GM19452 (cell line): Measurements from ENCODE around the gene GRK2.
"Not testable (repeated sequence)": the region's sequence is repeated elsewhere in the genome, so short reads cannot be mapped to it uniquely, and the experiment has no call there.

Experiments used
- ATAC-seq: cut with Tn5 transposase; IDR thresholded peaks from one replicate; pipeline ENCODE4 v1.9.1; 2021; ENCODE audit not compliant: unreplicated experiment

GRK2 gene

DNA sequence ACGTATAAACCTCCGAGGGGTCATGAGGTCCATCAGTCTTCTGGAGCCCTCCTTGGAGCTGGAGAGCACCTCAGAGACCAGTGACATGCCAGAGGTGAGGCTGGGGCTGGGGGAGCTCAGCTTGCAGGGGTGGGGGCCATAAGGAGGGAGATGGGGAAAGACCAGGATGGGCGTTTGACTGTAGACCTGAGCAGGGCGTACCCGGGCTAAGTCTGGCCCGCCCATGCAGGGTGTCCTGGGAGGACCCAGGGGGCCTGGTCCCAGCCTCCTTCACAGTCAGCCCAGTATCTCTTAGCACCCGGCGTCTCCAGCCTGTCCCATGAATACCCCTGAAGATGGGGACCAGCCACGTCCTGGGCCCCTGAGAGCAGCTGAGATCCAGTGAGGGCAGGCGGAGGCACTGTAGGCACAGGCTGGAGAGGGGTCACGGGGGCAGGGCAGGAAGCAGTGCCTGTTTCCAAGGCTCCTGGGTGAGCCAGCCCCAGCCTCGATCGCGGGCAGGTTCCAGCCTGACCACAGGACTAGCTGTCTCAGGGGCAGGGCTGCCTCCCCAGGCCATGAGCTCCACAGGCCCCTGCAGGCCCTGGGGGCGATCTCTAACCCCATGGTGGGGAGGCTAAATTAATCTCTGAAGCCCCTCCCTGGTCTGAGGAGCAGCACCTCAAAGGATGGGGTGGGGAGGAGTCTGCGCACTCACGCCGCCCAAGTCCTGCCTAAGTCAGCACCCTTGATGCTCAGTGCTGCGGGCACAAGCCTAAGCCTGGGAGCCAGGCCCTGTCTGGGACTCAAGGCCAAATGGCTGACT is 44.2 kb downstream of the GRK2 start:
- no peak for ATAC-seq

DNA sequence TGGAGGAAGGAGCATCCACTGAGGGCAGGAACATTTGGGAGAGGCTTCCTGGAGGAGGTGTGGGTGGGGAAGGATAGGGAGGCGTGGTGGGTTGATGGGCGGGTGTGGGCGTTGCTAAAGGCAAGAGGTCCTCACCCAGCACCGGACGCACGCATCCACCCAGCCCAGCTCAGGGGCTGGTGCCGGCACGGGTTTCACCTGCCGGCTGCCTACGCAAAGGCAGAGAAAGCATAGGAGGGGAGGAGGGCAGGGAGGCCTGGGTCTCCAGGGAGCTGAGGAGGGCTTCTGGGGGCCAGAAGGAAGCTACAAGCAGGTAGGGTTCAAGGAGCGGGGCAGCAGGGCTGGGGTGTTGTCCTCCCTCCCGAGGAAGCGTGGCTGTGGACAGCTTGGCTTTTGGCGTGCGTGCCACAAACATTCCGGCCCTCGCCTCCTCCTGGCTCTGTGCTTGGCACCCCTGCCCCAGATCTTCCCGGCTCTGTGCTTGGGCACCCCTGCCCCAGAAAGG is 44.8 kb downstream of the GRK2 start:
- ATAC-seq: no peak

DNA sequence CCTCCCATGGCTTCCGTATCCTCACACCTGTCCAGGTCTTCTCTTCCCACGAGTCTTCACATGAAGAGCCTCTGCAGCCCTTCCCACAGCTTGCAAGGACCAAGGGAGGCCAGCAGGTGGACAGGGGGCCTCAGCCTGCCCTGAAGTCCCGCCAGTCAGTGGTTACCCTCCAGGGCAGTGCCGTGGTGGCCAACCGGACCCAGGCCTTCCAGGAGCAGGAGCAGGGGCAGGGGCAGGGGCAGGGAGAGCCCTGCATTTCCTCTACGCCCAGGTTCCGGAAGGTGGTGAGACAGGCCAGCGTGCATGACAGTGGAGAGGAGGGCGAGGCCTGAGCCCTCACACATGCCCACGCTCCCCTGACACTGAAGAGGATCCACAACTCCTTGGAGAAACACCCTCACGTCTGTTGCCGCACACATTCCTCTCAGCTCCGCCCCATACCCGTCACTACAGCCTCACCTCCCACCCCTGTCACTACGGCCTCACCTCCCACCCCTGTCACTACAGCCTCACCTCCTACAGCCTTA is 45.3 kb downstream of the GRK2 start:
- ATAC-seq: no peak

DNA sequence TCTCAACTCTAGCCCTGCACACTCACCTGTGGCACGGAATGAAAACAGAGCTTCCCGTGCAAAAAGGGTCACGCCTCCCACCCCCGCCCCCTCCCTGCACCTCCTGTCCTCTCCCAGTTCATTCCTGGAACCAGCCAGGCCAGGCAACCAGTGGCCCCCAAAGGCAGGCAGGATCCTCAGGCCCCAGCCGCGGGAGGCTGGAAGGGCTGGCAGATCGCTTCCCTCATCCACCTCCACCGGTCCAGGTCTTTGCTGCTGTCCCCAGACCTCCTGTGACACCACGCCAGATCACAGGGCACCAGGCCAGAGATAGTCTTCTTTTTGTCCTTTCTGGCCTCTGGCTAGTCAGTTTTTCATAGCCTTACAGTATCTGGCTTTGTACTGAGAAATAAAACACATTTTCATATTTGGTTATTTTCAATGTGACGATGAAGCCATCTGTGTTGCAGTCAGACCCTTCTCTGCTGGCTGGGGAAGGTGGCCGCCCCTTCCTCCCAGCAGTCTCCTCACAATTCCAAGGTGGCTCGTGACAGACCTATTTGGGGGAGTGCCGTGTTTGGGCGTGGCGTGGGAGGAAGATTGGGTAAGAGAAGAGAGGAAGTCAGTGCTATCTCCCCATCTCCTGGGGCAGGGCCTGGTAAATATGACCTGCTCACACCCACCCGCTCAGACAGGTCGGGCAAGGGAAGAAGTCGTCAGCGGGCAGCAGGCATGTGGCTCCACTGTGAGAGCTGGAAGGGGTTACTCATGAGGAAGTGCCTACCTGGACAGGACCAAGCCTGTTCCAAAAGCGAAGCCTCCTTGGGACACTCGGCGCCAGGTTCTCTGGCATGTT is 46.1 kb downstream of the GRK2 start:
- ATAC-seq: no peak

DNA sequence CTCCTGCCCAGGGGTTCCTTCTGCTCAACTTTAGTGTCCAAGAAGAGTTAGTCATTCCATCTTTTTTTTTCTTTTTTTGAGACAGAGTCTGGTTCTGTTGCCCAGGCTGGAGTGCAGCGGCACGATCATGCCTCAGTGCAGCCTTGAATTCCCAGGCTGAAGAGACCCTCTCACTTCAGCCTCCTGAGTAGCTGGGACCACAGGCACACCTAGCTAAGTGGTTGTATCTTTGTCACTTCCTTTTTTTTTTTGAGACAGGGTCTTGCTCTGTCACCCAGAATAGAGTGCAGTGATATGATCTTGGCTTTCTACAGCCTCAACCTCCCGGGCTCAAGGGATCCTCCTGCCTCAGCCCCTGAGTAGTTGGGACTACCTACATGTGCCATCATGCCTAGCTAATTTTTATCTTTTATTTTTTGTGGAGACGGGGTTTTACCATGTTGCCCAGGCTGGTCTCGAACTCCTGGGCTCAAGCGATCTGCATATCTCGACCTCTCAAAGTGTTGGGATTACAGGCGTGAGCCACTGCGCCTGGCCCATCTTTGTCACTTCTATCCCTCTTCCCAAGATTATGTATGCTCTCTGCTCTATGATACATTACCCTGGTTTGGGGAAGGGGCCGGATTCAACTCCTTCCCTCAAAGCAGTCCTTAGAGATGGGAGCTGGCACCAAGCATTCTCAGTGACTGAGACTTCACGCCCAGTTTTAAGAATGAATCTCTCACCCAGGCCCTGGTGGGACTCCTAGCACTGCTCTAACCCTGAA is 47.0 kb downstream of the GRK2 start:
- no peak for ATAC-seq

DNA sequence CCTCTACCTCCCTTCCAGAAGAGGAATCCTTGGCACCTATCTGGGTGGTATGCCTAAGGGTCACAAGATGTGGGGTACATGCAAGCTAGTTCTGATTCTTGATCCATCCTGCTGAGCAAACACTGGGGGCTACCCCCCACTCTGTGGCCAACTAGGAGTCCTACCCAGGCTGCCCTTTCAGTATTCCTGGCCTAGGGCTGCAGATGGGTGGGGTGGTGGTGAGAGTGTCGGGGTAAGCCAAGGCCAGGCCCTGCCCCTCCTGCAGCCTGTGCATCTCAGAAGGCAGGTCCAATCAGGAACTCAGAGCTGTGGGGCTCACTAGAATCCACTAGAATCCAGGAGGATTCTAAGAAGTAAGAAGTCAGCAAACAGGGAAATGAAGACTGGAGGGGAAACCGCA is 47.9 kb downstream of the GRK2 start:
- ATAC-seq: no peak

DNA sequence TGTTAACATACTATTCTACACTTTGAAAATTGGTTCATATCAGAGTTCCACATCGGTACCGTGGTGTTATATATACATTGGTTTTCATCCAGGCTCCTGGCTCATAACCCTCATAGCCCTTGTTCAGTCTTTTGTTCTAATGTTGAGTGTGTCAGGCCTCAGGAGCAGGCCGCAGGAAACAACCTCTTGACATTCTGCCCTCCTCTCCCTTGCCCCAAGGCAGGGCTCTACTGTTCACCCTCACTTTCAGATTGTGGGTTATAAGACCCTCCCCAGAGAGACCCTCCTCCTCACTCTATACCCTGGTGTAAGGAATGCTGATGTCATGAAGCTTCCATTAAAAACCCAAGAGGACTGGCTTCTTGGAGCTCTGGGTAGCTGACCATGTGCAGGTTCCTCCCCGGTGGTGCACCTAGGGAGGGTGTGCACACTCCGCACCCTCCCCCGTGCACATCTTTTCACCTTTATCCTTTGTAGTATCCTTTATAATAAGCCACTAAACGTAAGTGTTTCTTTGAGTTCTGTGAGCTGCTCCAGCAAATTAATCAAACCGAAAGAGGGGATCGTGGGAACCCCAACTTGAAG is 49.1 kb downstream of the GRK2 start:
- ATAC-seq: no peak

DNA sequence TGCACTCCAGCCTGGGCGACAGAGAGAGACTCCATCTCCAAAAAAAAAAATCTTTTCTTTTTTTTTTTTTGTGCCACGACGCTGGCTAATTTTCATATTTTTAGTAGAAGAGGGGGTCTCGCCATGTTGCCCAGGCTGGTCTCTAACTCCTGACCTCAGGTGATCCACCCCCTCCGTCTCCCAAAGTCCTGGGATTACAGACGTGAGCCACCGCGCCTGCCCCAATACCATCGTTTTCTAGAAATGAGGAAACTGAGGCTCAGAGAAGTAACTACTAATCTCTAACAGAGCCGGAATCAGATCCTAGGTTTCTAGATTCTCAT is 50.6 kb downstream of the GRK2 start:
- ATAC-seq: no peak

DNA sequence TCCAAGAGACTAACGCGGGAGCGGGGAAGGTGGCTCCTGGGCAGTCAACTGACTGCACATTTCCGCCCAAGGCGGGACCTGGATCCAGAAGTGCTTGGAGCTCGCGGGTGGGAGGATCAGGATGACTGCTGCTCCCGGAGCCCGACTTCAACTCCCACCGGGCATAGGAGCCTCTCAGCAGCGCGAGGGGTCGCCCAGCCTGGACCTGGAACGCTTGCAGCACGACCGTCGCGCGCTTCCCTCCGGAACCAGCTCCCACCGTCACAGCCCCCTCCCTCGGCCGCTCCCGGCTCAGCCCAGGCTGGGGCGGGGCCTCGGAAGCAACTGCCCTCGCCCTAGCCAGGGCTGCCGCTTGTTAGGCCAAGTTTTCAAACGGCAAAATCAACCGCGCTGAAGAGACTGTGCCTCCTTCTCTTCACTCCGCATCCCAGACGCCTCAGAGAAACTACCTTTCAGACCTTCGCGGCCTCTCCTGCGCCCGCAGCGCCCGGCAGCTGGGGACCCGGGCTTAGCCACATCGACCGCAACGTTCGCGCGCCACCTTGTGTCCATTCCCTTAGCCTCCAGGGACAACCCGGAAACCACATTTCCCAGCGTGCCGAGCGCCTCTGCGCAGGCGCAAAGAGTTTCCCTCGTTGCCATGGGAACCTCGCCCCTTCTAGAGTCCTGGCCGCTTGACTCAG is 51.1 kb downstream of the GRK2 start:
- ATAC-seq: peak; percentile 81

DNA sequence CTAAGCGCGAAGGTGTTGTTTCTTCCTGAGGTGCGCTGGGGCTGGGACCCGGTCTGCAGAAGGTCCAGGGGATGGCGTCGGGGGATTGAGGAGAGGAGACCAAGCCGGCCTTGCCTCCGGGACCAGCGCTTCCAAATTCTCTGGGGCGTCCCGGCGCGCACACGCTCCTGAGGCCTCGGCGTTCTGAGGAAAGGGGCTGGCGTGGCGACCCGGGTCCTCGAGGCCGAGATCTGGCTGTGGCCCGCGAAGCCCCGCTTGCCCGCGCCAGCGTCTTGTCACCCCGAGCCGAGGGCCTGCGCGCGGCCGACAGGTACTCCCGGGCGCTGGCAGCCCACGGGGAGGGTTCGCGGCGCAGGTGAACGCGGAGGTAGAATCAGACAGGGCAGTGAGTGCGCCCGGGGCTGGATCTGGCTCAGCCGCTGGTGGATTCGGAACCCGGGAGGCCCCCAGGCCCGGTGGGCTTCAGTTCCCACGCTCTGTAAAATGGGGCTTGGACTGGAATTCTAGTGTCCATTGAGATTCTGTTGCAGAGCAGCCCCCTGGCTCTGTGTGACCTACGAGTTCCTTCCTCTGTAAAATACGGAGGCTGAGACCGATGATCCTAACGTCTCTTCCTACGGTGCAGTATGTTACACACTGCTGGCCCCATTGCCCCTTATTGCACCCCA is 51.7 kb downstream of the GRK2 start:
- ATAC-seq: peak; percentile 9

DNA sequence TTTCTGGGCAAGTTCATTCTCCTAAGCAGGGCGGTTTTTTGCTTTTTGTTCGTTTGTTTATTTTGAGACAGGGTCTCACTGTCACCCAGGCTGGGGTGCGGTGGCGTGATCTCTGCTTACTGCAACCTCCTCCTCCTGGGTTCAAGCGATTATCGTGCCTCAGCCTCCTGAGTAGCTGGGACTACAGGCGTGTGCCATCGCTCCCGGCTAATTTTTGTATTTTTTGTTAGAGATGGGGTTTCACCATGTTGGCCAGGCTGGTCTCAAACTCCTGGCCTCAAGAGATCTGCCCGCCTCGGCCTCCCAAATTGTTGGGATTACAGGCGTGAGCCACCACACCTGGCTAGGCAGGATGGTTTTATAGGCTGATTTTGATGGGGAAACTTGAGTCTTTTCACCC is 52.6 kb downstream of the GRK2 start:
- not testable (repeated sequence) for ATAC-seq

DNA sequence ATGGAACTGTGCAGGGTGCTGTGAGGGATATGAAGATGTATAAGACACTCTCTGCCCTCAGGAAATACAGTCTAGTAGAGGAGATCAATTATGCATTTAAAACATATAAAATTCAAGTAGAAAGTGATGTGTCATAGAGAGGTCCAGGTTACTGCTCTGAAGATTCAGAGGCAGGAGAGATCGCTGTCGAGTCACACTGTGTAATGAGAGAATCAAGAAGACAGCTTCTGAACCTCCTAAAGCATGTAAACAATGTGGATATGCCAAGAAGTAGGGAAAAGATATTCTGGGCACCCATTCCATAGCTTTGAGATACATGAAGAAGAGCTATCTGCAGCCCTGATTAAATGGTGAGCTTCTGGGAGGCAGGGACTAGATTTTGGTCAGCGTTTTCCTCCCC is 53.7 kb downstream of the GRK2 start:
- no peak for ATAC-seq

DNA sequence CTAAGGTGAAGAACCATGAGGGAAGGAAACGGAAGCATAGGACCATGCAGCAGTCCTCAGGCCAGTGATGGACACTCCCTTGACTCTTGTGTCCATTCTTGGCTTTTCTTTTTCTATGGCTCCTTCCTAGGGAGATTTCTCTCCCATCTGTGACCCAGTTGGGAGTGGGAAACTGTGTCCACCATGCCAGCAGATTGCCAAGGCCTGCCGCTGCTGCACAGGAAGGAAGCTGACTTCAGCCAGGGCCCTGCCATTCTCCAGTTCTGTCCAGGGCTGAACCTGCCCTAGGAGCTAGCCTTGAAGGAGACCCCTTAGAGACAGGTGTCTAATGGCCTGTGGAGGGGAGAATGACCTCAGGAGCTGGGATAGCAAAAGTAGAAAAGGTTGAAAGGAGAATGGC is 54.4 kb downstream of the GRK2 start:
- no peak for ATAC-seq

DNA sequence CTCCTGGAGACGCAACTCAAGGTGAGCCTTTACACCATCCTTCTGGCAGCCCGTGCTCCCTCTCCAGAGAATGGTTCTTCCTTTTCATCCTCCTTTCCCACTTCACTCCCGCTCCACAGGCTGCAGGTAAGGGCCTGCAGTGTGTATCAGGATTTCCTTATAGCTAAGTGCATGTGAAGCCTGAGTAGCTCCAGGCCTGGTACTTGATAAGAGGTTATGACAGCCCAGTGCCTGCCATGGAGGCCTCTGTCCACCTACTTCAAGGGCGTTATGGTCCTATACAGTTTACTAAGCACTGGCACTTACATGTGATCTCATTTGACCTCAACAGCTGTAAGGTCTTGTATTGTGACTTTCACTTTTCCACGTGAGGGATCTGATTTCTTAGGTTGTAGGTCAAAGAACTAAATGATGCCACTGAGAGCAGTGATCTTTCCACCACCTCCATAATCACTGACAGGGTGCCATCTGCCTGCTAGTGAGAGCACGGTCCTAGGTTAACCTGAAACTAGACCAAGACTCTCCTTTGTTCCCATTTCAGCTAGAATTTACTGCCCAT is 55.1 kb downstream of the GRK2 start:
- ATAC-seq: no peak

DNA sequence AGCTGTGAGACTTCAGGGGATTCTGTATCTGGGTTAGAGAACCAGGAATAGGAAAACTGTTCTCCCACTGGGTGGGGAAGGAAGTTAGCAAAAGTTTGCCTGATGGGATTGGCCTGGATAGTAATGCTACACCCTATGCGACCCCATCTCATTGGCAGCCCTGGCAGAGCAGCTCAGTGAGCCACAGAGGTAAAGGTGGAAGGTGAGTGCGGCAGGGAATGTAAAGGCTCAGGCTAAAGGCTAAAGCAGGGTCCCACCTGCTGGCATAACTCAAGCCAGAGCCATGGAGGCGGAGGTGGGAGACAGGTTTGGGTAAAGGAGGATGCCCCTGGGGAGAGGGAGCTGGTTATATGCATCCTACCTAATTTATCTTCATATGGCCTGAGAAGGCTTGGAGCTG is 55.8 kb downstream of the GRK2 start:
- no peak for ATAC-seq

DNA sequence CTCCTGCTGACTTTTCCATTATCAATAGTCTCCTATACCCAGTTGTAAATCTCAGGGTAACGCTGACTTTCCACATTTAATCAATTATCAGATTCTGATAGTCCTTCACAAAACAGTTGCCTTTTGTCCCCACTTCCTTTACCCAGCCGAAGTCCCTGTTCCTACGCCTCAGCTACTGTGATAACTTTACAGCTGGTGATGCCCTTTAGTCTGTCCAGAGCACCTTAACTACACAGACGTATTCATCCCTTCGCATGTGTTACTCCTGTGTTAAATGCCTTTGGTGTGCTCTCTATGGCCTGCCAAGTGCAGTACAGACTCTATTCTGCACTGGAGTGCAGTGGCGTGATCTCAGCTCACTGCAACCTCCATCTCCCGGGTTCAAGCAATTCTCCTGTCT is 57.3 kb downstream of the GRK2 start:
- ATAC-seq: no peak

DNA sequence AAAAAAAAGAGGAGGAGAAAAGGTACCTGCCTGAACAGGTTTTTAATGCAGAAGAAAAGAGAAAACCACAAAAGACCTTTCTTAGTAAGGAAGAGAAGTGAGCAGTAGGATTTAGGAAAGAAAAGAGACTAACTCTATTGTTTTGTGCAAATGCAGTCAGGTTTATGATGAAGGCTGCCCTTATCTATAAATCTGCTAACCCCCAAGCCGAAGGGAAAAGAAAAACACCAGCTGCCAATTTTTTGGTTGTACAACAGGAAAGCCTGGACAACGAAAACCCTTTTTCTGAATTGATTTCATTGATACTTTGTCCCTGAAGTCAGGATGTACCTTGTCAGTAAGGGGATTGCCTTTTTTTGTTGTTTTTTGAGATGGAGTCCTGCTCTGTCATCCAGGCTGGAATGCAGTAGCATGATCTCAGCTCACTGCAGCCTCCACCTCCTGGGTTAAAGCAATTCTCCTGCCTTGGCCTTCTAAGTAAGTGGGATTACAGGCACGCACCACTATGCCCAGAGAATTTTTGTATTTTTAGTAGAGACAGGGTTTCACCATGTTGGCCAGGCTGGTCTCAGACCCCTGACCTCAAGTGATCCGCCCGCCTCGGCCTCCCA is 65.9 kb downstream of the GRK2 start:
- ATAC-seq: no peak
